Choroid plexus epithelial cell (primary cell): Measurements from ENCODE around the gene NR6A1.

Experiments used
- DNase-seq: peaks from one replicate; pipeline ENCODE4 v3.0.0-alpha.2; 2010; ENCODE audit warnings: low read depth
- H3K4me3 ChIP-seq: 2 replicates; pipeline ENCODE4 v1.5.1; 2011; ENCODE audit warnings: low read depth, mild to moderate bottlenecking, control low read depth, low read length, moderate library complexity
- CTCF ChIP-seq: conservative IDR thresholded peaks from 2 replicates; pipeline ENCODE4 v1.5.1; 2011; ENCODE audit warnings: low read depth, mild to moderate bottlenecking, control low read depth, inconsistent platforms, low read length, moderate library complexity

Gene NR6A1

GRCh38 chr9:124562328-124562727 is 208.8 kb downstream of the NR6A1 start:
- H3K4me3 ChIP-seq = no peak overlapping the region
- no peak for DNase-seq
- TF ChIP-seq CTCF = no peak

DNA sequence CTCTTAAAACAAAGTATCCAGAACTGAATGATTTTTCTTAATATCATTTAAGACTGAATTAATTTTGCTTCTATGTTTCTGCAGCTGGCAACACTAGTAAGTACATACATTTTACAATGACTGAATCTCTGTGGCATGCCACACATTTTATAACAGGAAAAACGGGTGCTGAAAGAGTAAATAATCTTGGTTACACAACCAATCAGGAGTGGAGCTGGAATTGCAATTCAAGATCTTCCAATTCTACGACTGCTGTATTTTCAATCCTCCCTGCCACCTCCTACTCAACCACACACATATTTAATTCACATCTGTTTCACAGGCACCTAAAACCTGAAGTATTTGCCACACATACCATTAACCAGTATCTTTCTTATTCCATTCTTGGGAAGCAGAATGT is 211.2 kb downstream of the NR6A1 start:
- DNase-seq = peak; percentile 82
- no peak for TF ChIP-seq CTCF
- H3K4me3 ChIP-seq = no peak overlapping the region

GRCh38 chr9:124558777-124559470 is 212.2 kb downstream of the NR6A1 start:
- TF ChIP-seq CTCF = no peak
- H3K4me3 ChIP-seq = no peak overlapping the region

GRCh38 chr9:124557895-124558294 is 213.2 kb downstream of the NR6A1 start:
- no peak overlapping the region for H3K4me3 ChIP-seq
- DNase-seq = no peak
- no peak for TF ChIP-seq CTCF

More at GRCh38 chr9:124558777-124559470, 212.2 kb downstream of the NR6A1 start:
- no peak for DNase-seq

DNA sequence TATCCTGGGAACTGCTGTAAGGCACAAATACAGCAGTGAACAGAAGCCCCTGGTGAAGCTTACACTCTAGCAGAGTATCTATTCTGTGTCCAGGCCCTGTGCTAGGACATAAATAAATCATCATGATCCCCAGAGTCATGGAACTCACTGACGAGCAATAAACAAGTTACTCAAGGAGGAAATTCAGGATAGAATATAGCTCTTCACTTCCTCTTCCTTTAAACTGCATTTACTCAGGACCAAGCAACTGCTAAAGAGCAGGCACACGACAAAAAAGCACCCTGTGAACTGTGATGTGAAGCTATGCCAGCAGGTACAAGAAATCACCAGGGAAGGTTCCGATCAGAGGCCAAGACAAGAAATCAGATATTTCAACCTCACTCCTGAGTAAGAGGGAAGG is 216.1 kb downstream of the NR6A1 start:
- no peak for DNase-seq
- no peak for TF ChIP-seq CTCF

DNA sequence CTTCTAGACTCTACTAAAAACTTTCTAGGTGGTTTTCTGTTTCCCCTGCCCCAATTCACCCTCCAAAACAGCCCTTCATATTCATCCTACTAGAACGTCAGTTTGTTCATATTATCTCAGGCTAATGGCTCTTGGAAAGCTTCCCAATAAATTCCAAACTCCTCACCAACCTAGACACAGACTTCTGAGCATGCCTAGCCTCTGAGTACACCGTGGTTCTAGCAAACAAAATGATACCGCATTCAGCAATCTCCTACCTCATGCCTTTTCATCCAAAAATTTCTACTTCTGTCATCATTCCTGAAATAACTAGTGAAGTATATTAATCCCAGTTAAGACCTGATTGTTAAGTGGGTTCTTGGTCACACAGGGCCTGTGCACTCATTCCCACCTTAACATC is 217.4 kb downstream of the NR6A1 start:
- peak; percentile 80 for DNase-seq
- no peak overlapping the region for H3K4me3 ChIP-seq
- TF ChIP-seq CTCF = no peak

More for the DNA sequence above, 216.1 kb downstream of the NR6A1 start:
- H3K4me3 ChIP-seq = no peak overlapping the region

DNA sequence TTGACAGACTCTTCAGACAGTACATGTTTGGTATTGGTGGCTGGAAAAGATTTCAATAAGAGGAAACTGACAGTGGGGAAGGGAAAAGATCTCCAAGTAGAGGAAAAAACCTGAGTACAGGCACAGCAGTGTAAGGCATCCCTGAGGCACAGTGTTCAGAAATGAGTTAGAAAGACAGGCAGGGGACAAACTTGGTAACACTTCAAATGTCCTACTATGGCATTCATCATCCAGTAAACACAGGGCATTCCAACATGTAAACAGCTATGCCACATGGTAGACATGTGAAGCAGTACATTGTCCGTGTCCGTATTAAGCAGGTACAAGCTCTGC is 218.9 kb downstream of the NR6A1 start:
- DNase-seq = no peak
- no peak for TF ChIP-seq CTCF
- H3K4me3 ChIP-seq = no peak overlapping the region
